Amniotic stem cell (primary cell): ENCODE measurements around the gene SLC39A3.
A peak's percentile ranks its signal among the peaks of the same experiment; 100 is the strongest.

Experiments used
- DNase-seq: peaks from one replicate; lab custom pipeline; 2025; lab: John Stamatoyannopoulos, UW

SLC39A3 gene

GRCh38 chr19:2703077-2703437, 36.8 kb downstream of the SLC39A3 start:
- no peak for DNase-seq

GRCh38 chr19:2702170-2703076, 37.4 kb downstream of the SLC39A3 start, which contains the start of gene GNG7:
Gene GNG7, minus strand, starts transcription at chr19:2702694. Its CDS starts 182,006 bp downstream, at chr19:2520688.
- DNase-seq: peak; percentile 29

GRCh38 chr19:2701361-2702169, 38.3 kb downstream of the SLC39A3 start:
- DNase-seq: no peak

GRCh38 chr19:2700660-2701360, 39.0 kb downstream of the SLC39A3 start:
- no peak for DNase-seq

- no peak for DNase-seq
Observed at GRCh38 chr19:2699413-2700140, 40.2 kb downstream of the SLC39A3 start.

GRCh38 chr19:2694196-2694595, 45.6 kb downstream of the SLC39A3 start:
- no peak for DNase-seq

- no peak for DNase-seq
Observed at GRCh38 chr19:2693492-2694160, 46.2 kb downstream of the SLC39A3 start.

GRCh38 chr19:2691951-2692350, 47.9 kb downstream of the SLC39A3 start:
- DNase-seq: no peak

- DNase-seq: no peak
Observed at GRCh38 chr19:2690856-2691255, 49.0 kb downstream of the SLC39A3 start.

- DNase-seq: no peak
Observed at GRCh38 chr19:2686360-2686759, 53.5 kb downstream of the SLC39A3 start.

GRCh38 chr19:2685204-2685704, 54.6 kb downstream of the SLC39A3 start:
- no peak for DNase-seq

- no peak for DNase-seq
Observed at GRCh38 chr19:2683430-2684003, 56.3 kb downstream of the SLC39A3 start.
